ENCODE measurements around the gene FYN.

DNA sequence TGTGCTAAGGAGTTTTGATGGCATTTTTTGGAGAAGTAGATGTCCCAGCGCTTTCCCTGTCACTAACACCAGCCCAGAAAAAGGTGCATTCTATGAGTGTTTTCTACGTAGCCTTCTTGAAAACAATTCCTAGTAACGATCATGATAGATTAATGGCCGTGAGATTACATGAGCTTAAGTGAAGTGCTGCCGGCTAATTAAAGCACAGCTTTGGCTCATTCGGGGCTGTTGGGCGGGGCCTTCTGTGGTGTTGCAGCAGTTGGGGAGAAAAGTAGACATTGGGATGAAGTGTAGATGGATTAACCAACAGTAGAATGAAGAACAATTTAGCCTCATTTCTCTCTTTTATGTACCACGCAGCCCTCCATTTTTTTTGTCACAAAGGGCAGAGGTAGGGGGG is 246.8 kb downstream of the FYN start:
- no peak for TF ChIP-seq POLR2A (IDR thresholded peaks at IDR 0.05; ENCODE audit: low read depth, low read length)
- no peak for TF ChIP-seq POLR2AphosphoS5 (IDR thresholded peaks at IDR 0.05; ENCODE audit: low read depth, low read length)
